Measurements from ENCODE around the gene SLCO4A1. TPM values are rescaled to one million over a fixed set of nuclear protein-coding genes. Genes with fewer than 3 reads are reported as not detected.
A peak's percentile ranks its signal among the peaks of the same experiment; 100 is the strongest.

Gene SLCO4A1
- total RNA-seq, 1 experiment from 2014 or later, result 6.0 TPM

GRCh38 chr20:62695448-62696414 is 53.4 kb downstream of the SLCO4A1 start:
- H3K4me3 ChIP-seq, result no peak overlapping the region
- peaks cover 71% of the 10 kb centered on the region for H3K27me3 ChIP-seq (replicated peaks)
- DNase-seq (ENCODE audit: low read depth in 1 of 2, low spot score in 2 of 2), result no peak
- no peaks in the 10 kb centered on the region for H3K4me1 ChIP-seq (replicated peaks)
- no peak overlapping the region for H3K27ac ChIP-seq
- H3K36me3 ChIP-seq, result no peaks in the 10 kb centered on the region
- no peaks in the 10 kb centered on the region for H3K9me3 ChIP-seq (replicated peaks)

- Histone ChIP-seq H3K4me3 (no peak overlapping the region), H3K27me3 (replicated peaks) (peaks cover 66% of the 10 kb centered on the region), H3K9me3 (replicated peaks) (no peaks in the 10 kb centered on the region), H3K4me1 (replicated peaks) (no peaks in the 10 kb centered on the region), H3K27ac (no peak overlapping the region), H3K36me3 (no peaks in the 10 kb centered on the region)
- no peak for DNase-seq (ENCODE audit: low read depth in 1 of 2, low spot score in 2 of 2)
These were observed 54.2 kb downstream of the SLCO4A1 start for GRCh38 chr20:62696434-62696957.

GRCh38 chr20:62696989-62697388 is 54.7 kb downstream of the SLCO4A1 start:
- Histone ChIP-seq H3K4me1 (replicated peaks) (no peaks in the 10 kb centered on the region), H3K27me3 (replicated peaks) (peaks cover 61% of the 10 kb centered on the region), H3K4me3 (no peak overlapping the region), H3K9me3 (replicated peaks) (no peaks in the 10 kb centered on the region), H3K27ac (no peak overlapping the region), H3K36me3 (no peaks in the 10 kb centered on the region)
- no peak for DNase-seq (ENCODE audit: low read depth in 1 of 2, low spot score in 2 of 2)

- H3K4me1 ChIP-seq (replicated peaks), result no peaks in the 10 kb centered on the region
- H3K27me3 ChIP-seq (replicated peaks), result peaks cover 56% of the 10 kb centered on the region
- H3K4me3 ChIP-seq, result no peak overlapping the region
- no peak for DNase-seq (ENCODE audit: low read depth in 1 of 2, low spot score in 2 of 2)
- H3K27ac ChIP-seq, result no peak overlapping the region
- H3K9me3 ChIP-seq (replicated peaks), result no peaks in the 10 kb centered on the region
- no peaks in the 10 kb centered on the region for H3K36me3 ChIP-seq
These were observed 55.2 kb downstream of the SLCO4A1 start for GRCh38 chr20:62697468-62697912.

- no peak overlapping the region for H3K4me3 ChIP-seq
- H3K9me3 ChIP-seq (replicated peaks), result no peaks in the 10 kb centered on the region
- H3K27me3 ChIP-seq (replicated peaks), result peaks cover 49% of the 10 kb centered on the region
- H3K4me1 ChIP-seq (replicated peaks), result peaks cover 4% of the 10 kb centered on the region
- DNase-seq (ENCODE audit: low read depth in 1 of 2, low spot score in 2 of 2), result no peak
- H3K36me3 ChIP-seq, result no peaks in the 10 kb centered on the region
- no peak overlapping the region for H3K27ac ChIP-seq
These were observed 55.9 kb downstream of the SLCO4A1 start for GRCh38 chr20:62698231-62698630.

- Histone ChIP-seq H3K27me3 (replicated peaks) (peaks cover 42% of the 10 kb centered on the region), H3K4me1 (replicated peaks) (peaks cover 14% of the 10 kb centered on the region), H3K9me3 (replicated peaks) (no peaks in the 10 kb centered on the region), H3K27ac (no peak overlapping the region), H3K36me3 (no peaks in the 10 kb centered on the region), H3K4me3 (no peak overlapping the region)
- no peak for DNase-seq (ENCODE audit: low read depth in 1 of 2, low spot score in 2 of 2)
These were observed 57.0 kb downstream of the SLCO4A1 start for GRCh38 chr20:62699296-62699695.

GRCh38 chr20:62699741-62700140 is 57.4 kb downstream of the SLCO4A1 start:
- no peaks in the 10 kb centered on the region for H3K9me3 ChIP-seq (replicated peaks)
- H3K4me3 ChIP-seq, result no peak overlapping the region
- H3K27me3 ChIP-seq (replicated peaks), result peaks cover 38% of the 10 kb centered on the region
- H3K36me3 ChIP-seq, result no peaks in the 10 kb centered on the region
- H3K27ac ChIP-seq, result no peak overlapping the region
- H3K4me1 ChIP-seq (replicated peaks), result peaks cover 19% of the 10 kb centered on the region
- DNase-seq (ENCODE audit: low read depth in 1 of 2, low spot score in 2 of 2), result no peak

- Histone ChIP-seq H3K4me3 (no peak overlapping the region), H3K4me1 (replicated peaks) (peaks cover 20% of the 10 kb centered on the region), H3K27me3 (replicated peaks) (peaks cover 33% of the 10 kb centered on the region), H3K9me3 (replicated peaks) (no peaks in the 10 kb centered on the region), H3K27ac (no peak overlapping the region), H3K36me3 (no peaks in the 10 kb centered on the region)
- no peak for DNase-seq (ENCODE audit: low read depth in 1 of 2, low spot score in 2 of 2)
These were observed 58.1 kb downstream of the SLCO4A1 start for GRCh38 chr20:62700261-62700930.

GRCh38 chr20:62701161-62702012 is 59.1 kb downstream of the SLCO4A1 start:
- DNase-seq (ENCODE audit: low read depth in 1 of 2, low spot score in 2 of 2), result no peak
- Histone ChIP-seq H3K27me3 (replicated peaks) (peaks cover 28% of the 10 kb centered on the region), H3K9me3 (replicated peaks) (no peaks in the 10 kb centered on the region), H3K27ac (no peak overlapping the region), H3K36me3 (no peaks in the 10 kb centered on the region), H3K4me1 (replicated peaks) (peaks cover 20% of the 10 kb centered on the region), H3K4me3 (no peak overlapping the region)

GRCh38 chr20:62702013-62702300 is 59.7 kb downstream of the SLCO4A1 start:
- H3K9me3 ChIP-seq (replicated peaks), result no peaks in the 10 kb centered on the region

GRCh38 chr20:62702895-62703852 is 60.9 kb downstream of the SLCO4A1 start:
- Histone ChIP-seq H3K27ac (no peak overlapping the region), H3K36me3 (no peaks in the 10 kb centered on the region), H3K4me3 (no peak overlapping the region), H3K4me1 (replicated peaks) (peaks cover 20% of the 10 kb centered on the region), H3K27me3 (replicated peaks) (peaks cover 28% of the 10 kb centered on the region), H3K9me3 (replicated peaks) (no peaks in the 10 kb centered on the region)
- DNase-seq (ENCODE audit: low read depth in 1 of 2, low spot score in 2 of 2), result peak; percentile 53 to 73

More at GRCh38 chr20:62702013-62702300, 59.7 kb downstream of the SLCO4A1 start:
- H3K27ac ChIP-seq, result no peak overlapping the region
- peaks cover 30% of the 10 kb centered on the region for H3K27me3 ChIP-seq (replicated peaks)
- H3K36me3 ChIP-seq, result no peaks in the 10 kb centered on the region
- H3K4me1 ChIP-seq (replicated peaks), result peaks cover 20% of the 10 kb centered on the region
- DNase-seq (ENCODE audit: low read depth in 1 of 2, low spot score in 2 of 2), result no peak
- no peak overlapping the region for H3K4me3 ChIP-seq

GRCh38 chr20:62703853-62704228 is 61.5 kb downstream of the SLCO4A1 start:
- Histone ChIP-seq H3K4me1 (replicated peaks) (peaks cover 20% of the 10 kb centered on the region), H3K36me3 (no peaks in the 10 kb centered on the region), H3K4me3 (no peak overlapping the region), H3K9me3 (replicated peaks) (no peaks in the 10 kb centered on the region), H3K27me3 (replicated peaks) (peaks cover 31% of the 10 kb centered on the region), H3K27ac (no peak overlapping the region)
- no peak for DNase-seq (ENCODE audit: low read depth in 1 of 2, low spot score in 2 of 2)

All from SJSA1 (cell line).